MCF 10A (cell line): ENCODE data around the gene SERPINA4. TPM values are rescaled to one million over a fixed set of nuclear protein-coding genes. Genes with fewer than 3 reads are reported as not detected.

ENCODE experiments used
- BruUV-seq: library from RNA; stranded (reverse); fragments of 400-500 nt; replicated peaks from 2 replicates; lab custom pipeline; 2021; lab: Mats Ljungman, UMichigan
- CTCF ChIA-PET: fragments of 300-600 bp; sonication (Branson Sonifier 250); formaldehyde crosslinking; extraction: SDS; loops from one replicate; lab custom pipeline; 2021; ENCODE audit warnings: antibody characterized with exemption, inconsistent platforms; lab: Yijun Ruan, JAX
- POLR2A ChIA-PET: fragments of 300-600, 350-650 bp; sonication (Branson Sonifier 250); formaldehyde crosslinking; extraction: SDS; loops from one replicate; lab custom pipeline; 2020; ENCODE audit warnings: antibody characterized with exemption, inconsistent platforms; lab: Yijun Ruan, JAX
- DNase-seq: peaks from one replicate; pipeline ENCODE4 v3.0.0-alpha.2; 2018; ENCODE audit not compliant: unreplicated experiment
- H3K27ac Mint-ChIP-seq: one replicate; pipeline ENCODE4 v1.8.0; 2022; ENCODE audit warnings: mild to moderate bottlenecking, low read depth, mixed read lengths; ENCODE audit not compliant: unreplicated experiment
- H3K27me3 Mint-ChIP-seq: one replicate; pipeline ENCODE4 v1.8.0; 2022; ENCODE audit warnings: mixed read lengths; ENCODE audit not compliant: insufficient read depth, unreplicated experiment
- H3K36me3 Mint-ChIP-seq: one replicate; pipeline ENCODE4 v1.8.0; 2022; ENCODE audit warnings: mild to moderate bottlenecking, moderate library complexity, mixed read lengths; ENCODE audit not compliant: insufficient read depth, unreplicated experiment
- H3K4me1 Mint-ChIP-seq: one replicate; pipeline ENCODE4 v1.8.0; 2022; ENCODE audit warnings: mixed read lengths; ENCODE audit not compliant: insufficient read depth, unreplicated experiment
- H3K4me3 Mint-ChIP-seq: one replicate; pipeline ENCODE4 v1.8.0; 2022; ENCODE audit warnings: mild to moderate bottlenecking, moderate library complexity, mixed read lengths; ENCODE audit not compliant: unreplicated experiment
- H3K9me3 Mint-ChIP-seq: one replicate; pipeline ENCODE4 v1.8.0; 2022; ENCODE audit warnings: mixed read lengths; ENCODE audit not compliant: unreplicated experiment
- intact Hi-C: fragments of 100-400 bp; cut with micrococcal nuclease; formaldehyde crosslinking; loops from 2 replicates; pipeline ENCODE4 v1.14.1; 2022
- total RNA-seq: library from RNA; stranded (reverse); gene quantifications from 2 replicates; pipeline ENCODE4 v1.2.3, GENCODE V29; 2022
- TF ChIP-seq, protein P1 (sequence below): fragments of 200-600 bp; IDR thresholded peaks from one replicate; pipeline ENCODE4 v1.8.0; 2022; ENCODE audit warnings: antibody characterized with exemption, mild to moderate bottlenecking; ENCODE audit not compliant: unreplicated experiment

The SERPINA4 gene
- total RNA-seq, 1 experiment from 2014 or later, result not detected

DNA sequence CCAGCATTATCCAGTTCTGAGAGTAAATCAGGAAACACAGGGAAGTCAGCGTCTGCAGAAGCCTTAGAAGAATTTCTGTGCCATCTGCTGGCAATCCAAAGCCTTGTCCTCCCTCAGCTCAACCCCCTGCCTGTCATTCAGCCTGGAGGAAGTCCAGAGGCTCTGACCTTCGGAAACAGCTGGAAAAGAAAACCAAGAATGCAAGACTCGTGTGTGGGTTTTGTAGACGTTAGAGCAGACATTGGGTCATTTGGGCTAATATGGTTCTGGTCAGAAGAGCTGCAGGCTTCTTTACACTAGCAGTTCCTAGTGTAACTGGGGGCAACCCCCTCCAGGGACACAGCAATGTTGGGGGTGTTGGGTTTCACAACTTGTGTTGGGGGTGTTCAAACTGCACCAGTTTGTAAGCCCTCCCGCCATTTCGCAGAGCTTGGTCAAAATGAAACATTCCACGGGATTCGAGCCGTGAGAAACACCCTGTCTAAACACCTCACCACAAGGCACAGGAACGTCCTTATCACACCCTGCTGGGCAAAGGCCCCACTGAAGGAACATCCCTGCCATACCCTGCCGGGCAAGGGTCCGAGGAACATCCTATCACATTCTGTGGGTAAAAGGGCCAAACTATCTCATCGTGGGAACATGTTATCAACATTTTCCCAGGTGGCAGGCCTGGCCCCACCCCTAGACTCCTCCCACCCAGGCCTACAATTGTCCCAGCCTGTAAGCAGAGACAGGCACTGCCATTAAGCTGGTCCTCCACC, 21.0 kb upstream of the SERPINA4 start:
- Mint-ChIP-seq H3K9me3 (no peaks in the 10 kb centered on the region), H3K36me3 (no peaks in the 10 kb centered on the region), H3K27ac (no peak overlapping the region), H3K4me3 (no peak overlapping the region), H3K4me1 (peaks cover 9% of the 10 kb centered on the region), H3K27me3 (no peaks in the 10 kb centered on the region)
- CTCF ChIA-PET, result interaction anchor here (0.6 to 5.2 kb wide), 4 partner anchors 9 to 58 kb away, joined by 3 to 37 read pairs (median 4); no protein-coding TSS in a partner anchor
- TF ChIP-seq, protein P1, sequence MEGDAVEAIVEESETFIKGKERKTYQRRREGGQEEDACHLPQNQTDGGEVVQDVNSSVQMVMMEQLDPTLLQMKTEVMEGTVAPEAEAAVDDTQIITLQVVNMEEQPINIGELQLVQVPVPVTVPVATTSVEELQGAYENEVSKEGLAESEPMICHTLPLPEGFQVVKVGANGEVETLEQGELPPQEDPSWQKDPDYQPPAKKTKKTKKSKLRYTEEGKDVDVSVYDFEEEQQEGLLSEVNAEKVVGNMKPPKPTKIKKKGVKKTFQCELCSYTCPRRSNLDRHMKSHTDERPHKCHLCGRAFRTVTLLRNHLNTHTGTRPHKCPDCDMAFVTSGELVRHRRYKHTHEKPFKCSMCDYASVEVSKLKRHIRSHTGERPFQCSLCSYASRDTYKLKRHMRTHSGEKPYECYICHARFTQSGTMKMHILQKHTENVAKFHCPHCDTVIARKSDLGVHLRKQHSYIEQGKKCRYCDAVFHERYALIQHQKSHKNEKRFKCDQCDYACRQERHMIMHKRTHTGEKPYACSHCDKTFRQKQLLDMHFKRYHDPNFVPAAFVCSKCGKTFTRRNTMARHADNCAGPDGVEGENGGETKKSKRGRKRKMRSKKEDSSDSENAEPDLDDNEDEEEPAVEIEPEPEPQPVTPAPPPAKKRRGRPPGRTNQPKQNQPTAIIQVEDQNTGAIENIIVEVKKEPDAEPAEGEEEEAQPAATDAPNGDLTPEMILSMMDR, result no peak
- BruUV-seq, result no TSS peak
- intact Hi-C loops, result no loop called here
- no peak for DNase-seq
- POLR2A ChIA-PET, result no interaction called here

DNA sequence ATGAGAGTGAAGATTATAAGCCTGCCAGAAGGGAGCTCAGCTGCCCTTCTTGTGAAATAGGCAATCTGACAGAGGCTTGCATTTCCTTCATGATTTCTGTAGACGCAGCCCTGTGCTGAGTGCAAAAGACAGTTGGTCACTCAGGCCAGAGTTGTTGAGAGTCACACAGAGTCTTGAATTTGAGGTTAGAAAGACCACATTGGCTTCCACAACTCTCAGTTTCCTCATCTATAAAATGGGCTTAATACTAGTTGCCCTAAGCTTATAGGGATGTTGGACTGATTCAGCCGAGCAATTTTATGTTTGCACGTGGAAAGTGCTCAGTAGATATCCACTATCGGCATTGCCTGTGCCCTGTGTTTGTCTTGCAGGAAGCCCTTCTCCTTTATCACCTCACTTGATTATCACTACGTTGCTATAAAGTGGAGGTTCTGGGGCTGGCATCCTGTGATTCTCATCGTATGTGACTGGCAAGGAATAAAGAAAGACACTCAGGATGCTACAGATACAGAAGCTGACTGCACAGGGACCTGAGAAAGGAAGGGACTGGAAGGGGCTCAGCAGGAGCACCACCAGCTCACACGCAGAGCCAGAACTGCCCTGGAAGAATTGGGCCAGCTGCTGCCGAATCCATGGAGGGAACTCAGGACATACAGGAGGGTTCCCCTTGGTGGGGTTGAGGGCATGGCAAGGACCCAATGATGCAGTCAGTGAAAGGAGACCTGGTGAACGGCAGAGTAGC, 19.8 kb upstream of the SERPINA4 start:
- no TSS peak for BruUV-seq
- no peak overlapping the region for H3K4me3 Mint-ChIP-seq
- H3K4me1 Mint-ChIP-seq, result peaks cover 9% of the 10 kb centered on the region
- POLR2A ChIA-PET, result no interaction called here
- TF ChIP-seq, protein P1, result no peak
- intact Hi-C loops, result no loop called here
- no peak for DNase-seq
- no peak overlapping the region for H3K27ac Mint-ChIP-seq
- H3K27me3 Mint-ChIP-seq, result no peaks in the 10 kb centered on the region
- no peaks in the 10 kb centered on the region for H3K9me3 Mint-ChIP-seq
- H3K36me3 Mint-ChIP-seq, result no peaks in the 10 kb centered on the region
- CTCF ChIA-PET, result interaction anchor here (1.3 to 5.2 kb wide), 2 partner anchors 8 to 15 kb away, joined by 4 to 37 read pairs; no protein-coding TSS in a partner anchor

DNA sequence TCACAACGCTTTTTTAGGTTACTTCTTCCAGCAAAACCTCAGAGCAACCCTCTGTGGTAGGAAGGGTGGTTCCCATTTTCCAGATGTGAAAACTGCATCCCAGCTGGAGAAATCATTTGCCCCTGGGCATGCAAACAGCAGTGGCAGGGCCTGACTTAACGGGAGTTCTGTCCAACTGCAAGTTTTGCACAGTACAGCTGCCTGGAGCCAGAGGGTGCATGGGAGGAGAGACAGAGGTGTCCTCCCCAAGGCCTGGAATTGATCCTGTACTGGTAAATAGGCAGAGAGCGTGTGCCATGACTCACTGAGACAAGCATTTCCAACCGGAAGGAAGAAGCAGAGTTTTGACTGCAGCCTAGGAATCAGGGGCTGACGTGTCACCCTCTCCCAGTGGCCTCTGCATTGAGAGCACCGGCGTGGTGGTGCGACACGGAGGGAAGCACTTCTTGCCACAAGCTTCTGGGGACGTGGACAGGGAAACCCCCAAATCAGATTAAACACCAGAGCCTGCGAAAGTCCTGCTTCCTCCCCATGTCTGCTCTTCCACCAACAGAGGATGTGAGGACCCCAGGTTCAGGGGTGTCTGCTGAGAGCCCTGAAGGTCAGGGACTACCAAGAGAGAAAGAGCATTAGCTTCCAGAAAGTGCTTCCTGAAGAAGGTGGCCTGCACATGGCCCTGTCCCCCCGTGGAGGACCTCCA, 19.0 kb upstream of the SERPINA4 start:
- H3K4me1 Mint-ChIP-seq, result peaks cover 9% of the 10 kb centered on the region
- DNase-seq, result peak; percentile 57
- H3K27me3 Mint-ChIP-seq, result no peaks in the 10 kb centered on the region
- no peaks in the 10 kb centered on the region for H3K9me3 Mint-ChIP-seq
- CTCF ChIA-PET, result interaction anchor here (0.6 kb wide), 2 partner anchors 54 to 629 kb away, joined by 3 to 4 read pairs; no protein-coding TSS in a partner anchor
- POLR2A ChIA-PET, result no interaction called here
- BruUV-seq, result no TSS peak
- intact Hi-C loops, result no loop called here
- H3K27ac Mint-ChIP-seq, result no peak overlapping the region
- H3K4me3 Mint-ChIP-seq, result no peak overlapping the region
- no peaks in the 10 kb centered on the region for H3K36me3 Mint-ChIP-seq
- TF ChIP-seq, protein P1, result no peak
